NCI-H1436 (cell line): ENCODE measurements around the gene COL23A1.
"Not testable (repeated sequence)": the region's sequence is repeated elsewhere in the genome, so short reads cannot be mapped to it uniquely, and the experiment has no call there.

Experiments used
- DNase-seq: peaks from one replicate; lab custom pipeline; 2025; lab: John Stamatoyannopoulos, UW

The COL23A1 gene

GRCh38 chr5:178588769-178589168, 1.4 kb downstream of the COL23A1 start:
- DNase-seq = no peak

GRCh38 chr5:178587763-178588611, 2.2 kb downstream of the COL23A1 start:
- no peak for DNase-seq

- DNase-seq = no peak
These were observed 3.8 kb downstream of the COL23A1 start for GRCh38 chr5:178586396-178586795.

GRCh38 chr5:178585421-178585820, 4.8 kb downstream of the COL23A1 start:
- not testable (repeated sequence) for DNase-seq

GRCh38 chr5:178583279-178583678, 6.9 kb downstream of the COL23A1 start:
- no peak for DNase-seq

GRCh38 chr5:178582291-178582690, 7.9 kb downstream of the COL23A1 start:
- no peak for DNase-seq

- DNase-seq = no peak
These were observed 8.6 kb downstream of the COL23A1 start for GRCh38 chr5:178581621-178582020.

- DNase-seq = no peak
These were observed 9.8 kb downstream of the COL23A1 start for GRCh38 chr5:178580271-178580955.

GRCh38 chr5:178577944-178578343, 12.2 kb downstream of the COL23A1 start:
- no peak for DNase-seq

- no peak for DNase-seq
These were observed 12.8 kb downstream of the COL23A1 start for GRCh38 chr5:178577376-178577839.

GRCh38 chr5:178576591-178577351, 13.4 kb downstream of the COL23A1 start:
- DNase-seq = no peak

- DNase-seq = no peak
These were observed 17.0 kb downstream of the COL23A1 start for GRCh38 chr5:178573216-178573615.

GRCh38 chr5:178572617-178573016, 17.6 kb downstream of the COL23A1 start:
- DNase-seq = no peak

GRCh38 chr5:178569485-178569884, 20.7 kb downstream of the COL23A1 start:
- no peak for DNase-seq

GRCh38 chr5:178564811-178565550, 25.2 kb downstream of the COL23A1 start:
- DNase-seq = no peak

- no peak for DNase-seq
These were observed 25.8 kb downstream of the COL23A1 start for GRCh38 chr5:178564397-178564796.

GRCh38 chr5:178563621-178564020, 26.6 kb downstream of the COL23A1 start:
- DNase-seq = no peak

GRCh38 chr5:178561746-178562264, 28.4 kb downstream of the COL23A1 start:
- DNase-seq = no peak

- DNase-seq = no peak
These were observed 29.3 kb downstream of the COL23A1 start for GRCh38 chr5:178560911-178561310.

- no peak for DNase-seq
These were observed 32.8 kb downstream of the COL23A1 start for GRCh38 chr5:178557416-178557815.

- no peak for DNase-seq
These were observed 34.4 kb downstream of the COL23A1 start for GRCh38 chr5:178555771-178556211.
